Measurements from ENCODE around the gene ITGB4. TPM values are rescaled to one million over a fixed set of nuclear protein-coding genes. Genes with fewer than 3 reads are reported as not detected.

Gene ITGB4
- total and polyA plus RNA-seq, 2 of the 13 experiments (the other 11 are each of a cell fraction or from before 2014, with no cell fraction given): 6.9 to 14.5 TPM

DNA sequence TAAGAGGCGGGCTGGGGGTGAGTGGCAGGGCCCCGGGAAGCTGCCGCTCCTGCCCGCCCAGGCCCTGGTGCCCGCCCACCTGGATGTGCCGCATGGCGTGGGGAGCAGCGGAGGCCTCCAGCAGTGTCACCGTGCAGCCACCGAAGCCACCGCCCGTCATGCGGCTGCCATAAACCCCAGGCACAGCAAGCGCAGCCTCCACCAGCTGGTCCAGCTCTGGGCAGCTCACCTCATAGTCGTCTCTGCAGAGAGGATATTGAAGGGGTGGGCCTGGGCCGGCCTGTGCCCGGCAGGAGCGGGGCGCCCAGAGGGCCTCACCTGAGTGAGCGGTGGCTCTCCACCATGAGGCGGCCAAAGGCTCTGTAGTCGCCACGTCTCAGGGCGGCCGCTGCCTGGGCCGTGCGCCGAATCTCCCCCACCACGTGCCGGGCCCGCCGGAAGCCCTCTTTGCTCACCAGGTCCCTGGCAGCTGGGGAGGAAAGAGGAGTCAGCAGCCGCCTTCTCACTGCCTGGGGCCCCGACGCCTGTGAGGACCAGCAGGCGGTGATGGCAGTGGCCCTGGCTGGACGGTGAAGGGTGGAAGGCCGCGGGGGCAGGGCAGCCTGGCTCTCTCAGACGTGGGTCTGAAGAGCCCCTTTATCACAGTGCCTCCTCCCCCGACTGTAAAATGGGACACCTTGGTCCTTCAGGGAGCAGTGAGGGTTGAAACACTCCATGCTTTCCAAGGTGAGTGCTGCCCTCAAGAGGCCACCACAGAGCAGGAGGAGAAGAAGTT is 37.1 kb downstream of the ITGB4 start (continued):
- TF ChIP-seq MTA3 (CRISPR knock-in tag; IDR thresholded peaks at IDR 0.05) (no peak), STAG1 (CRISPR knock-in tag; IDR thresholded peaks at IDR 0.05) (peak; percentile 51), ZNF382 (CRISPR knock-in tag; IDR thresholded peaks at IDR 0.05; ENCODE audit: borderline replicate concordance) (no peak), ZNF556 (CRISPR knock-in tag; IDR thresholded peaks at IDR 0.05; ENCODE audit: borderline replicate concordance) (0 out of 2 replicates have a peak, but pooled peaks have one; percentile 10), RXRA (CRISPR knock-in tag; IDR thresholded peaks at IDR 0.05) (peak; percentile 6; the same call in 1 of the 2 replicates), ADNP (CRISPR knock-in tag; IDR thresholded peaks at IDR 0.05) (no peak), ZNF12 (CRISPR knock-in tag; IDR thresholded peaks at IDR 0.05) (no peak), XRCC5 (optimal IDR thresholded peaks at IDR 0.05; ENCODE audit: low read length) (peak; percentile 61), HIC2 (CRISPR knock-in tag; IDR thresholded peaks at IDR 0.05; ENCODE audit: low read depth) (no peak), NCOA2 (CRISPR knock-in tag; IDR thresholded peaks at IDR 0.05) (no peak), HIVEP1 (CRISPR knock-in tag; IDR thresholded peaks at IDR 0.05) (no peak), ZNF331 (CRISPR knock-in tag; IDR thresholded peaks at IDR 0.05) (no peak)
- TF ChIP-seq, protein P1, sequence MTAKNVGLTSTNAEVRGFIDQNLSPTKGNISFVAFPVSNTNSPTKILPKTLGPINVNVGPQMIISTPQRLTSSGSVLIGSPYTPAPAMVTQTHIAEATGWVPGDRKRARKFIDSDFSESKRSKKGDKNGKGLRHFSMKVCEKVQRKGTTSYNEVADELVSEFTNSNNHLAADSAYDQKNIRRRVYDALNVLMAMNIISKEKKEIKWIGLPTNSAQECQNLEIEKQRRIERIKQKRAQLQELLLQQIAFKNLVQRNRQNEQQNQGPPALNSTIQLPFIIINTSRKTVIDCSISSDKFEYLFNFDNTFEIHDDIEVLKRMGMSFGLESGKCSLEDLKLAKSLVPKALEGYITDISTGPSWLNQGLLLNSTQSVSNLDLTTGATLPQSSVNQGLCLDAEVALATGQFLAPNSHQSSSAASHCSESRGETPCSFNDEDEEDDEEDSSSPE (CRISPR knock-in tag; IDR thresholded peaks at IDR 0.05): no peak
- TF ChIP-seq, protein P2, sequence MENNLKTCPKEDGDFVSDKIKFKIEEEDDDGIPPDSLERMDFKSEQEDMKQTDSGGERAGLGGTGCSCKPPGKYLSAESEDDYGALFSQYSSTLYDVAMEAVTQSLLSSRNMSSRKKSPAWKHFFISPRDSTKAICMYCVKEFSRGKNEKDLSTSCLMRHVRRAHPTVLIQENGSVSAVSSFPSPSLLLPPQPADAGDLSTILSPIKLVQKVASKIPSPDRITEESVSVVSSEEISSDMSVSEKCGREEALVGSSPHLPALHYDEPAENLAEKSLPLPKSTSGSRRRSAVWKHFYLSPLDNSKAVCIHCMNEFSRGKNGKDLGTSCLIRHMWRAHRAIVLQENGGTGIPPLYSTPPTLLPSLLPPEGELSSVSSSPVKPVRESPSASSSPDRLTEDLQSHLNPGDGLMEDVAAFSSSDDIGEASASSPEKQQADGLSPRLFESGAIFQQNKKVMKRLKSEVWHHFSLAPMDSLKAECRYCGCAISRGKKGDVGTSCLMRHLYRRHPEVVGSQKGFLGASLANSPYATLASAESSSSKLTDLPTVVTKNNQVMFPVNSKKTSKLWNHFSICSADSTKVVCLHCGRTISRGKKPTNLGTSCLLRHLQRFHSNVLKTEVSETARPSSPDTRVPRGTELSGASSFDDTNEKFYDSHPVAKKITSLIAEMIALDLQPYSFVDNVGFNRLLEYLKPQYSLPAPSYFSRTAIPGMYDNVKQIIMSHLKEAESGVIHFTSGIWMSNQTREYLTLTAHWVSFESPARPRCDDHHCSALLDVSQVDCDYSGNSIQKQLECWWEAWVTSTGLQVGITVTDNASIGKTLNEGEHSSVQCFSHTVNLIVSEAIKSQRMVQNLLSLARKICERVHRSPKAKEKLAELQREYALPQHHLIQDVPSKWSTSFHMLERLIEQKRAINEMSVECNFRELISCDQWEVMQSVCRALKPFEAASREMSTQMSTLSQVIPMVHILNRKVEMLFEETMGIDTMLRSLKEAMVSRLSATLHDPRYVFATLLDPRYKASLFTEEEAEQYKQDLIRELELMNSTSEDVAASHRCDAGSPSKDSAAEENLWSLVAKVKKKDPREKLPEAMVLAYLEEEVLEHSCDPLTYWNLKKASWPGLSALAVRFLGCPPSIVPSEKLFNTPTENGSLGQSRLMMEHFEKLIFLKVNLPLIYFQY (CRISPR knock-in tag; IDR thresholded peaks at IDR 0.05; ENCODE audit: borderline replicate concordance): no peak
- TF ChIP-seq, protein P3, sequence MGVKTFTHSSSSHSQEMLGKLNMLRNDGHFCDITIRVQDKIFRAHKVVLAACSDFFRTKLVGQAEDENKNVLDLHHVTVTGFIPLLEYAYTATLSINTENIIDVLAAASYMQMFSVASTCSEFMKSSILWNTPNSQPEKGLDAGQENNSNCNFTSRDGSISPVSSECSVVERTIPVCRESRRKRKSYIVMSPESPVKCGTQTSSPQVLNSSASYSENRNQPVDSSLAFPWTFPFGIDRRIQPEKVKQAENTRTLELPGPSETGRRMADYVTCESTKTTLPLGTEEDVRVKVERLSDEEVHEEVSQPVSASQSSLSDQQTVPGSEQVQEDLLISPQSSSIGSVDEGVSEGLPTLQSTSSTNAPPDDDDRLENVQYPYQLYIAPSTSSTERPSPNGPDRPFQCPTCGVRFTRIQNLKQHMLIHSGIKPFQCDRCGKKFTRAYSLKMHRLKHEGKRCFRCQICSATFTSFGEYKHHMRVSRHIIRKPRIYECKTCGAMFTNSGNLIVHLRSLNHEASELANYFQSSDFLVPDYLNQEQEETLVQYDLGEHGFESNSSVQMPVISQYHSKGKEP (CRISPR knock-in tag; IDR thresholded peaks at IDR 0.05): no peak
- TF ChIP-seq, protein P4, sequence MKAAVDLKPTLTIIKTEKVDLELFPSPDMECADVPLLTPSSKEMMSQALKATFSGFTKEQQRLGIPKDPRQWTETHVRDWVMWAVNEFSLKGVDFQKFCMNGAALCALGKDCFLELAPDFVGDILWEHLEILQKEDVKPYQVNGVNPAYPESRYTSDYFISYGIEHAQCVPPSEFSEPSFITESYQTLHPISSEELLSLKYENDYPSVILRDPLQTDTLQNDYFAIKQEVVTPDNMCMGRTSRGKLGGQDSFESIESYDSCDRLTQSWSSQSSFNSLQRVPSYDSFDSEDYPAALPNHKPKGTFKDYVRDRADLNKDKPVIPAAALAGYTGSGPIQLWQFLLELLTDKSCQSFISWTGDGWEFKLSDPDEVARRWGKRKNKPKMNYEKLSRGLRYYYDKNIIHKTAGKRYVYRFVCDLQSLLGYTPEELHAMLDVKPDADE (CRISPR knock-in tag; IDR thresholded peaks at IDR 0.05): no peak
